22Rv1 (cell line): ENCODE results near the gene MDH2.

Experiments used
- ZFX ChIP-seq: fragments of 450-650 bp; IDR thresholded peaks from 2 replicates; pipeline ENCODE4 v1.6.1; 2017; ENCODE audit warnings: antibody characterized with exemption, borderline replicate concordance
- TF ChIP-seq, protein P1 (sequence below): fragments of 450-650 bp; IDR thresholded peaks from 2 replicates; pipeline ENCODE4 v1.5.1; 2017; ENCODE audit warnings: mild to moderate bottlenecking

DNA sequence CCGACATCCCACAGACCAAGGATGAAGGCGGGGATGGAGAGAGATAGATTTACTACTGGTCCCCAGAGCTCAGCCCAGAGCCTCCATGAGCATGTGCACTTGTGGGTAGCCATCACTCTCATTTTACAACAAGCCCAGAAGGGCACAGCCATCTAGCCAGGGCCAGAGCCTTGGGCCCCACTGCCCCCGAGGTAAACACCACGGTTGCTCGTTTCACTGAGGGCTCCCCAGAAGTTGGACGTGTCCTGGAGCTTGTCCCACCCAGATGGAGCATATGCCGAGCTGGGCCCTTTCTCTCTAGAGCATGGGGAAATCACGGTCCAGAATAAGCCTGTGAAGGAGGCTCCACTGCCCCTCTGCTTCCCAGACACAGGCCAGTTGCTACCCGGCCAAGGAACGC is 44.6 kb upstream of the MDH2 start:
- TF ChIP-seq, protein P1, sequence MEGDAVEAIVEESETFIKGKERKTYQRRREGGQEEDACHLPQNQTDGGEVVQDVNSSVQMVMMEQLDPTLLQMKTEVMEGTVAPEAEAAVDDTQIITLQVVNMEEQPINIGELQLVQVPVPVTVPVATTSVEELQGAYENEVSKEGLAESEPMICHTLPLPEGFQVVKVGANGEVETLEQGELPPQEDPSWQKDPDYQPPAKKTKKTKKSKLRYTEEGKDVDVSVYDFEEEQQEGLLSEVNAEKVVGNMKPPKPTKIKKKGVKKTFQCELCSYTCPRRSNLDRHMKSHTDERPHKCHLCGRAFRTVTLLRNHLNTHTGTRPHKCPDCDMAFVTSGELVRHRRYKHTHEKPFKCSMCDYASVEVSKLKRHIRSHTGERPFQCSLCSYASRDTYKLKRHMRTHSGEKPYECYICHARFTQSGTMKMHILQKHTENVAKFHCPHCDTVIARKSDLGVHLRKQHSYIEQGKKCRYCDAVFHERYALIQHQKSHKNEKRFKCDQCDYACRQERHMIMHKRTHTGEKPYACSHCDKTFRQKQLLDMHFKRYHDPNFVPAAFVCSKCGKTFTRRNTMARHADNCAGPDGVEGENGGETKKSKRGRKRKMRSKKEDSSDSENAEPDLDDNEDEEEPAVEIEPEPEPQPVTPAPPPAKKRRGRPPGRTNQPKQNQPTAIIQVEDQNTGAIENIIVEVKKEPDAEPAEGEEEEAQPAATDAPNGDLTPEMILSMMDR: no peak
- no peak for TF ChIP-seq ZFX
